Activated T-cell treated with anti-CD3 and anti-CD28 coated beads for 24 hours (primary cell): ENCODE results near the gene GPHA2.
A peak's percentile ranks its signal among the peaks of the same experiment; 100 is the strongest.

Experiments
- DNase-seq: peaks from one replicate; pipeline ENCODE4 v3.0.0-alpha.2; 2020; ENCODE audit warnings: low read depth

The GPHA2 gene

DNA sequence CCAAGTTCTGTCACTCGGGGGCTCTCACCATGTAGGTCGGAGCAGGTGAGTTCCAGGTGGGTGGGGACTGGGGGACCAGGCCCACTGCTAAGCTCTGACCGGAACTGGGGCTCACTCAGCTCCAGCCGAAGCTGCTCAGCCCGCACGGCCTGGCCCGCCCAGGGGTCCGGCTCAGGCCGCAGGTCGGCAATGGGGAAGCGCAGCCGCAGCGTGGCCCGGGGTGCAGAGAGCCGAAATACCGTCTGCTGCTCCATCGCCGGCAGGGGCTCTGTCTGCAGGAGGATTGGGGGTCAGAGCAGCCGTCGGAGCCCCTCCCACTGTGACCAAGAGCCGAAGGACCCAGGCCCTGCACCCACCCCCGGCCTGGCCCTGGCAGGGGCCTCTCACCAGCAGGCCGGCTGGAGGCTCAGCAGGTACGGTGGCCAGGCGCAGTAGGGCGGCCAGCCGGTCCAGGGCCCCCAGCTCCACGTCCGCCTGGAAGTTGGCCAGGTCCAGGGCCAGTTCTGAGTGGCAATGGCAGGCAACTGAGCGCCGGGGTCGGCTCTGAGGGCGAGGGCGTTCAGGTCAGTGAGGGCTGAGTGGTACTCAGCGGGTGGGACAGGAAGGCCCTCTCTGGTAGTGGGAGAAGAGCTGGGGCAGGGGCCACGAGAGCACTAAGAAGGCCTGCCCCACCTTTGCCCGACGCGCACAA is 25.9 kb downstream of the GPHA2 start:
- DNase-seq: no peak

DNA sequence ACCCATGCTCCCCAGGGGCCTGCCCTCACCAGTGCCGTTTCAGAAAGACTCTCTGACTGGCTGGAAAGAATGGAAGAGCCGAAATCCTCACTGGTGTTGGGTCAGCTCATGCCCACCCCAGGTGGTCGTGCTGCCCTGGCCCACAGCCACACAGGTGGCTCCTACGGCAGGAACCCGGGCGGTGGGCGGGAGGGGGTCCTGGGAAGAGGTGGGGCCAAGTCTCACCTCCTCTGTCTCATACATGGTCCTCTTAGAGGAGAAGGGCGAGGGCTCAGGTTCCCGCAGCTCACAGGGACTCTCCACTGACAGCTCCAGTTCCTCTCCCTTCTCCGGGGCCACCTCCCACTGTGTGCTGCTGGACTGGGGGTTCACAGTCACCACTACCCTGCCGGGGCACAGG is 26.9 kb downstream of the GPHA2 start:
- DNase-seq: no peak

DNA sequence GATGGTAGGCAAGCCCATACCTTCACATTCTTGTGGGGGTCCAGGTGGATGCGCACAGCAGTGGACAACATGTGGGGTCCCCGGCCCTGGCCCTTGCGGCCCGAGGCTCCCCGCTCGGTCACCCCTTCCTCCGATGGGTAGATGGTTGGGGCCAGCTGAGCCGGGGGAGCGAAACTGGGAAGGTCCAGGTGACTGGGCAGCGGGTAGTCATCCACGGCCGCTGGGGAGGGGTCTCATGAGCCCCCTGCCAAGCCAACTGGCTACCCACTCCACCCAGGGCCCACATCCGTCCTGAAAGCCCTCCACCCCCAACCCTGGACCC is 29.4 kb downstream of the GPHA2 start:
- DNase-seq: no peak

DNA sequence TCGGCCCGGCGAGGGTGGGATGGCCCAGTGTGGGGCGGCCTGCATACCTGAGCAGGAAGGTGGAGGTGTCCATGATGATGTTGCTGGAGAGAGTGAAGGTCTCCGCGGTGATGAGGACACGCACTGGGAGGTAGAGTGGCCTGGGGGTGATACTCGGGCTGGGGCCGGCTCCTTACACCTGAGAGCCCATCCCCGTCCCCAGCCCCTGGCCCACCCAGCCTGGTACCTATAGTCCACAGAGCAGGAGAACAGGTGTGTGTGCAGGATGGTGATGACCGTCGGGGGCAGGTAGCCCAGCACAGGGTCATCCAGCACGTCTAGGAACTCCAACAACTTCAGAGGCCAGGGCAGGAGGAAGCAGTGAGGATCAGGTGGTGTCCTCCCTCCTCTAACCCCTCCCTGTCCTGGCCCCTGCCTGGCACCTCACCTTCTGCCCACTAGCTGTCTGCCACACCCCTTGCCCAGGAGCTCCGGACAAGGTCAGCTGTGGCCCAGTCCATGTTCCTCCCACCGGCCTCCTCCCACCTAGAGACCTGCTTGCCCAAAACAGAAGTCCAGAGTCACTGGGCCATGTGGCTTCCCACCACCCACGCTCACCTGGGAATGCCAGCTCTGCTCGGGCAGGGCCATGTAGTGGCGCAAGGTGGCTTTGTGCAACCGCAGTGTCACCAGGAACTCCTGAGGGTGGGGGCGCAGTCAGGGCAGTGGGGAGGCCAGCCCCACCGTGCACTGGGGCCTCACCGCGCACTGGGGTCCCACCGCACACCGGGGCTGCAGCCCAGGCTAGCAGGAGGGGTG is 30.0 kb downstream of the GPHA2 start:
- no peak for DNase-seq

DNA sequence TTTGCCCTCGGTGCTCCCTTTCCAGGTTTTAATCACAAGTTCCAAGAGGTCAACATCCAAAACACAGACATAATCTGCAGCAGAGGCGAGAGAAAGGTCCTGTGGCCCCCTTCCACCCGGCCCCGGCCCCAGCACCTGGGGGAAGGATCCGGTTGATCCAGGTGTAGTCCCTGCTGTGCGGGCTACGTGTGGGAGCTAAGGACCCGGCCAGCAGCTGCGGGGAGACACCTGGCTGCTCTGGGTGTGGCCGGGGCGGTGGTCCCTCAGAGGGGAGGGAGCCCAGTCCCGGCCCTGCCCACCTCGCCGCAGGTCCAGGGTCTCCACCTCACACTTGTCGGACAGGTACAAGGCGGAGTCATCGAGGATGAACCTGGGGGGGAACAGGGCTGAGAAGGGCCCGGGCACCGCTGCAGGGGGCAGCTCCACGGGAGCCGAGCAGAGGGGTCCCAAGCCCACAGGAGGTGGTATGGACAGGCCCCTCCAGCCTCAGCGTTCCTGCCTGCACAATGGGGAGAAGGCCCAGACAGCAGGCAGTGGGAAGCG is 32.3 kb downstream of the GPHA2 start:
- DNase-seq: no peak

DNA sequence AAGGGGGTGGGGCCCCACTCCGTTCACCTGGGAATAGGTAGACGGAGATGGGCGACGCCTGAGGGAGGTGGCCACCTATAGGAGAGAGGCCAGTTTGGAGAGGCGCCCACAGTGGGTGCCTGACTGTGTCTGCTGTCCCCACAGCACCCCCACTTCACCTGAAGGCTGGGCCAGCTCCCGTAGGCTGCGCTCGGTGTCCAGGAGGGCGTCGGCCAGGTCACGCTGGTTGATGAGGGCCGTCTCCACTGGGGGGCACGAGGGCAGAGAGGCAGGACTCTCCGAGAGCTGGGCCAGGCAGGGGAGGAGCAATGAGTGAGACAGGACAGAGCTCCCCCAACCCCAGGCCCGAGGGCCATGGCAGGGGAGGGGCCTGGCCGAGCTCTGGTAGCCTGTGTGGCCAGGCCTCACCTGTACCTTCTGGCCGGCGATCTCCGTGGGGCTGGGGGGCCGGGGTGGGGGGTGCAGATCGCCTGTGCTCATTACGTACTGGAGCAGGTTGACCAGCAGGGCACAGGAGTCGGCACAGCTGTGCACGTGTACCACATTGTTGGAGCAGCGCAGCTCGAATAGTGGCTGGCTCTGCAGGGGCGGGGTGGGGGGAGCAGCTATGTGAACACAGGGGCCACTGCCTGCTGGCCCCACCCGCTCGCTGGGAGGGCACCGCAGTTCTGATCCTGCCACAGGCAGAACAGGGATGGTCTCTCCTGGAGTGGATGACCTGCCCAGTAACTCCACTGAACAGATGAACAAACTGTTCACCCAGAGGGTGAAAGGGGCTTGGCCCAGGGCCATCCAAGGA is 33.4 kb downstream of the GPHA2 start:
- DNase-seq: no peak

DNA sequence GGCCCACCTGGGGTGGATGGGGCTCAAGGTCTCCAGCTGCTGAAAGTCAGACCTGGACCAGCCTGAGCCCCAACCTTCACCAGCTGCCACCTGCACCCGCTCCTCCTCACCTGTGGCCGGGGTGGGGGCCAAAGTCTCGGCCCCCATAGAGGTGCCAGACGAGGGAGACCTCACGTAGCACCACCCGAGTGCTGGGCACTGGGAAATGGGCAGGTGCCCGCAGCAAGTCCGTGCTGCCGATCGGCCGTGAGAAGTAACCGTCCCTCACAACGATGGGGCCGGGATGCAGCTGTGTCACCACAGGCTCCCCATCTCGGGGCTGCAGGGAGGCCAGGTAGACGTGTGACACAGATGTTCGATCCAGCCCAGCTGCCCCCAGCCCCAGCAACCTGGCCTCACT is 34.9 kb downstream of the GPHA2 start:
- no peak for DNase-seq

DNA sequence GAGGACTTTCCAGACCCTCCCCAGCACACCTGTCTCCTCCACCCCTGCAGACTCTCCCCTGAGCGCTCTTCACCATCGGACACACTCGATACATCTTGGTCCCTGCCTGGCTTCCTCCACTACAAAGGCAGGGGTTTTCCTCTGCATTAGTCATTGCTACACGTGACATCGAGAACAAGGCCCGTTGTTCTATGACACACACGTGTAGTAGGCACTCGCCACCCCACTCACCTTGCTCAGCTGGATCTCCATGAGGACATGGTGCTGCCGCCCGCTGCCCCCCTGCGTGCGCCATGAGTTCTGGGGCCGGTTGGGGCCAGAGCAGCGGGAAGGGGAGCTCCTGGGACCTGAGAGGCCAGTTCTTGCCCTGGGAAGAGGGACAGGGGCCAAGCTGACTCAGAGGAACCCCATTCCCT is 35.4 kb downstream of the GPHA2 start:
- DNase-seq: peak; percentile 69

DNA sequence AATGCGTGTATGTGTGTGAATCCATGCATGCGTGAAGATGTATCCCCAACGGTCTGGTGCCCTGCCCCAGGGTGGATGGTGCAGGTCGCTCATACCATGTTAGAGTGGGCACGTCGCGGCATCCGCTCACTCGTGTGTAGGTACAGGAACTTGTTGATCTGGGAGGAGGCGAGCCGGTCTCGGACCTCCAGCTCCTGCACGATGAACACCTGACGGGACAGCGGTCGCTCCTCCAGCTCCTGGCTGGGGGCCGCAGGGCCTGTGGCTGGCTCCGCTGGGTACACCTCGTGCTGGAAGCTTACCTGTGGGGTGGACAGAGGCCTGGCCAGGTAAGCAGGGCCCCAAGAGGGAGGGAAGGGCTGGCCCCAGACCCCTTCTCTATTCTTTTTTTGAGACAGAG is 37.2 kb downstream of the GPHA2 start:
- no peak for DNase-seq

DNA sequence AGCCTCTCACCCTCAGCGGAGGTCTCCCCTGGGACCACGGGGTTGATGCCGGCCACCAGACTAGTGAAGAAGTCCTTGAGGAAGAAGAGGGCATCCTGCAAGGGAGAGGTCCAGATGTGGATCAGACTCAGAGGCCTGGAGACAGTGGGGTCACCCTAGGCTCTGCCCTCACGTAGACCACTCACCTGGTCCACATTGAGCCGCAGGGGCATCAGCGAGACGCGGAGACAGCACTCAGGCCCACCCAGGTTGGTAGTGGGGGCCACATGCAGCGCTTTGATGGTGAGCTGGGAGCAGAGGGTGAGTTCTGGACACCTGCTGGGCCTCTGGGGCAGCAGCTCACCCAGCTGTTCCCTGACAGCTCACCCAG is 37.6 kb downstream of the GPHA2 start:
- DNase-seq: no peak

DNA sequence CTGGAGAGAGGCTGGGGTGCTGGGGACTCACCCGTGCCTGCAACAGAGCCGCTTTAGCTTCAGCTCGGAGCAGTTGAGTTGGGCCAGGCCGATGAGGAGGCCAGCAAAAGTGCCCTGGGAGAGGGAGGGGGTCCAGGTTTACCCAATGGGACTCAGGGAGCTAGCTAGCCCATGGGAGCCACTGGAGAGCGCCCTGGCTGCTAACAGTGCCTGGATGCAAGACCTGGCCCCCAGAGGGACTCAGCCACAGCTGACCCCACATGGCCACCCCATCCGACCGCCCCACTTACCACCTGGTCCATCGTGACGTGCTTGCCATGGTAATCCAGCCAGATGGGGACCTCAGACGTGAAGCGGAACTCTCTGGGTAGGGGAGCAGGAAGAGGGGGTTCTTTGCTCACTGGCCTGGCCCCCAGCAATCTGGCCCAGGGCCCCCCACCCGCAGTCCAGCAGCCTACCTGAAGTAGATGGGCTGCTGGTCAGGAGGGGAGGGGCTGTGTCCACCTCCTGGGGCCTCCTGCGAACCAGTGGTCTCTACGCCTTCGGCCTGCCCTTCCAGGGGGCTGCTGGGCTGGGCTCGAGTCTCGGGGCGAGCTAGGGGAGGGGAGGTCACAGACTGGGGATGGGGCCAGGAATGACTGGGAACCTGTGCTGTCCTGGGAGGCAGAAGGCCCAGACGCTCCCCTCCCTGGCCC is 38.2 kb downstream of the GPHA2 start:
- no peak for DNase-seq

DNA sequence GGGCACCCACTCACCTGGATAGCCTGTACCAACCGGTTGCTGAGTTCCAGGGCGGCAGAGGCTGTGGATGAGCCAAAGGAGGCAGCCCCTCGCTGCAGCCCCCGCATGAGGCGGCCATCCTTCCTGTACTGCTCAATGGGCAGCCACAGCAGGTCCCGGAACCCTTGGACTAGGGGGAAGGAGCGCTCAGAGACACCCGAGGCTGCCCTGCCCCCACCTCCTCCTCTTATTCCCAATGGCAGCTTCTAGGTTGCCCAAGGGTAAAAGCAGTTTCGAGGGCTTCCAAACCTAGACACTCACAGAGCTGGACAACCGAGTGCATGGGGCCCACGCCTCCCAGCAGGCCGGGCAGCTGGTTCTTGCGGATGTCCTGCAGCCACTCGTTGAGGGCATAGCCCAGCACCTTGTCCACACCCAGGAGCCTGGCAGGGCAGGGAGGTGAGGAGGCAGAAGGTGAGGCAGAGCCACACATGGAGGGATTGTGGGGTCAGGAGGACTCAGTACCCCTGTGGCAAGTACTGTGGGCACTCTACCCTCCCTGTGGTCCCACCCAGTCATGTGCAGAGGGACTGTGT is 39.2 kb downstream of the GPHA2 start:
- DNase-seq: no peak

DNA sequence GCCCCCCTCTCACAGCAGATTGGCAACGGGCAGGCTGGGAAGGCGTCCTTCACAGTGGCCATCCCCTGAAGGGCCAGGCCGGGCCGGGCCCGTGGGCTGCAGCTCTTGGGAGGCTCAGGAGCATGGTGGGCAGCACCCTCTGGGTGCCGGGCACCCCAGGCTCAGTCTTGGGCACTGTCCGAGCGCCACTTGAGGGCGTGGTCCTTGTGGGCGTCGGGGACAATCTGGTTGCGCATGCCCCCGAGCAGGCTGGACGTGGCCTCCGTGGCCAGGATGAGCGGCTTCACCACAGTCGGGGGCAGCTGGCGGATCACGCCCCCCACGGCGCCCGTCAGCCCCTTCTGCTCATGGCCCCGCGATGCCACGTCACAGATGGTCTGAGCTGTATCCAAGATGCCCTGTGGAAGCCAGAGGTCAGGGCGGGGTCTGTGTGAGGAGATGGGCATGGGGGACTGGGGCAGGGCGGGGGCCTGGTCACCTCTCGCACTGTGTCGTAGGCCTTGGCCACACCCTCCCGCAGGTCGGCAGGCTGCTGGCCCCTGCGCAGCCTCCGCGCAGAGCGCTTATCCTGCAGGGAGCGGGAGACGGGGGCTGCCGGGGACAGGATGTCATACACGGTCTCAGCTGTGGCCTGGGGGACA is 40.8 kb downstream of the GPHA2 start:
- DNase-seq: no peak

DNA sequence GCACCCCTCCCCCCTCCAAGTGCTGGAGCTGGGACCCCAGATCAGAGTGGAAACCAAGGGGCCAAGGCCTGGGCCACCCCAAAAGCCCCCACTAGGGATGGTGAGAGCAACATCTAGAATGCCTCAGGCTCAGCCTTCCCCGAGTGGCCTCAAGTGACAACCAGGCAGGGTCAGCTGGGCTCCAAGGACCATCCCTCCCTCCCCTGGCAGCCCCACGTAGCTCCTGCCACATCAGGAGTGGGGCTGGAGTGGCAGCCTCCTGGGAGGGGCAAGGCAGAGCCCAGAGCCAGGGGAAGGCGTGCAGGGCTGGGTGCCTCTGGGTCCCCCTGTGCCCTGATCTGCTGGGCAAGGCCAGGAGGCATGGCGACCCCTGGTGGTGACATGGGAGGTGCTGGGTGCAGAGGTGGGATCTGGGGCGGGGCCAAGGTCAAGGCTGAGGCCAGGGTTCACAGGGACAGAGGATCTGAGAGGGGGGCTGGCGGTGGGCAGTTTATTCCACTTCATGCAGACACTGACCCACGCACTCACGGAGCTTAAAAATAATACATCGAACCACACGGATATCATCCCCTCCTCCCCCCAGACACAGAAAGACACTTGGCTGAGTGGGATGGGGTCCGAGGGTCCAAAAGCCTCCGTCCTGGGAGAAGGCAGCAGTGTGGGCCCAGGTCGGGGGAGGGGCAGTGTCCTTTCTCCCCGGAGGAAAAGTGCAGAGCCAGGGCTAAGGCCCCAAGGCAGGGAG is 41.5 kb downstream of the GPHA2 start:
- DNase-seq: peak; percentile 83

DNA sequence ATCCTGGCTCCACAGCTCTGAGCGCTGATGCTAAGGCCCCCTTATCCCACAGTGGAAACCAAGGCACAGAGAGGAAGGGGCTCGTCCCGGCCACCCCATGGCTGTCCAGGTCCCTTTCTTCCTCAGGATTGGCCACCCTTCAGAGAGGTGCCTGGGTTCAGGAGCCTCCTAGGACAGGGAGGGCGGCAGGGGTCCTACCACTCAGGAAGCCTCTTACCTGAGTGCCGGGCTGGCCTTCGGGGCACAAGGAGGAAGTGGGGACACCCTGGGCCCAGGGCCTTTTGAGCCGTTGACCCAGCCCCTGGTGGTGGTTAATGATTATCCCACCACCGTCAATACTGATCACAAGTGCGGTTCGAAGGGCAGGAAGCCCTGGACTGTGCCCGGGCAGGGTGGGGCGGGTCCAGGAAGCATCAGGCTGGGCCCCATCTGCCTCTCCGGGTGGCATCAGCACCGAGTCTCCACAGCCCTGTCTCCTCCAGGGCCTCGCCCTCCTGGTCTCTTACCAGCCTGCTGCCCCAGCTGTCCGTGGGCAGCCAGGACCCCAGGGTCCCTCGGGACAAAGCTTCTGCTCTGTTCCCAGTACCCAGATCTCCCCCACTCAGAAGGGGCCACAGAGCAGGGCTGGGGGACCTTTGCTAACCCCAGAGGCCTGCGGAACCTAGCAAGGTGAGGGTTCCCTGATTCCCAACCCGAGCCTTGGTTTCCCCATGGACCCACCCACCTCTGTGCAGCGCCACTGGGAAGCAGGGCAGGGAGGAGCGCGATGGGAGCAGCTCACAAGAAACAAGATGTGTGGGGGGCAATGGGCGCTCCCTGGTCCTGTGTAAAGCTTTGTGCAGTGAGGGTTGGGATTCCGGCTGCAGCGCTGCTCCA is 42.3 kb downstream of the GPHA2 start:
- DNase-seq: no peak

DNA sequence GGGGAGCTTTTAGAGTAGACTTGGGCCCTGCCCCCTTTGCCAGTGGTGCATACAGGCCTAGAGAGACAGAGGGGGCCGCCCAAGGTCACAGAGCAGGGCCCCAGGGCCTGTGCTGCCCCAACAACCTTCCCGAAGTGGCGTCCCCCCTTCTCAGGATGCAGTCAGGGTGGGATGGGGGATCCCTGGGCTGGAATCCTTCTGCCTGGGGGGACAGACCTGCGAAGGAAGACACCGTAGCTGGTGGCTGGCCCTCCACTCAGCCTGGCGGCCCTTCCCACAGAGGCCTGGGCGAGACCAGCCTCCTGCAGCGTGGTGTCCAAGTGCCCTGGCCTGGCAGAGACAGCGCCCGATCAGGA is 42.9 kb downstream of the GPHA2 start:
- DNase-seq: no peak

DNA sequence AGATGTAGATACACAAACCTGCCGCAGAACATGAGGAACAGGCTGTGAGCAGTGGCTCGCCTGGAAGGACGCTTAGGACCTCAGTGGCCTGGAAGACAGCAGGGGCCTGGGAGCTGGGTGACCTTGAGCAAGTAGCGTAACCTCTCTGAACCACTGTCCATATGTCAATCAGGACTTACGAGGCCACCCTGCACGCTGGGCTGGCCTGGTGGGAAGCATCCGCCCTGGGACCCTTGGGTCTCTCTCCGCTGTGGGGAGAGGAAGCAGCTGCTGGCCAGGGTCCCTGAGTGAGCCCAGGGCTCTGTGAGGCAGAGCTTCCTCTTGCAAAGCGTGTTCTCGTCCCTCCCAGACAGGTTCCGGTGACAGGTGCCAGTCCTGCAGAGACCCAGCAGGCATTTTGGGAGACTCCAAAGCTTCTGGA is 43.3 kb downstream of the GPHA2 start:
- no peak for DNase-seq

DNA sequence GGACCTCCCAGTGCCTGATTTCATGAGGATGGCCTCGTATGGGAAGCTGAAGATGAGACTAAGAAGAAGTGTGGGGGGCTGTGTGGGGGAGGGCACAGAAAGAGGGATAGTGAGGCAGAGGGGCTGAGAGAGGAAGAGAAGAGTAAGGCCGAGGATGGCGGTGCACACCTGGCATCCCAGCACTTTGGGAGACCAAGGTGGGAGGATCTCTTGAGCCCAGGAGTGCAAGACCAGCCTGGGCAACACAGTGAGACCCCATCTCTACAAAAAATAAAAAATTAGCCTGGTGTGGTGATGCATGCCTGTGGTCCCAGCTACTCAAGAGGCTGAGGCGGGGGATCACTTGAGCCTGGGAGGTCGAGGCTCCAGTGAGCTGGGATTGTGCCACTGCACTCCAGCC is 43.8 kb downstream of the GPHA2 start:
- no peak for DNase-seq

DNA sequence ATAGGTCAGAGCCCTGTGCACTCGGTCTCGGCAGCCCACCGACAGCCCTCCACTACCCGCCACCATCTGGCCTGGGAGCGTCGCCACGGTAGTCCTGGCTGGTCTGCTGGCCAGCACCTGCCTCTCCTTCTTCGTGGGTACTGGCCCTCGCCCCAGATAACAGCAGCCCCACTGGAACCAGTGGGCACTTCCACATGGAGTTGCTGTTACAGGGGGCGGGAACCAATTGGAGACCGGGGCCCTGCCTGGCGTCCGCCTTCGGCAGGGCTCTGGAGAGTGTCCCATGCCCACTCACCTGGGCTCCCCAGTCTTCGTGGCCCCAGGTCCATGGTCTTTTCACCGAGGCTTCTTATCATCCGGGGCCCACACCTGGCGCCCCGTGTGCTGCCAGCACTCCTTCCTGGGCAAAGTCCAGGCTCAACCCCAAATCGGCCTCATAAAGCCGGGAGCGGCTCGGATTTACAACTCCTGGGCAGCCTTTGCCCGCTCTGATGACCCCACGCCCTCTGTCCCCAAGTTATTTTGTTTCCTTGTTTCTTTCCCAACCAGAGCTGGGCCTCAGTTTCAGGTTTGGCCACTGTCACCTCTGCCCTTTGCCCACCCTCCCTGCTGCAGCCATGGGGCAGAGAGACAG is 44.4 kb downstream of the GPHA2 start:
- DNase-seq: no peak
